ENCODE measurements around the gene CSTB. TPM values are rescaled to one million over a fixed set of nuclear protein-coding genes. Genes with fewer than 3 reads are reported as not detected.

CSTB gene
- total RNA-seq, 1 donor from 2014 or later: 27.9 TPM

- Histone ChIP-seq H3K36me3 (ENCODE audit: control insufficient read depth, insufficient read depth, low read length) (peaks cover 12% of the 10 kb centered on the region), H3K27me3 (ENCODE audit: control insufficient read depth, insufficient read depth, low read length) (no peaks in the 10 kb centered on the region), H3K4me3 (ENCODE audit: low read depth, low read length) (no peak overlapping the region)
- no peak for DNase-seq (ENCODE audit: low read depth)
- TF ChIP-seq, protein P1, sequence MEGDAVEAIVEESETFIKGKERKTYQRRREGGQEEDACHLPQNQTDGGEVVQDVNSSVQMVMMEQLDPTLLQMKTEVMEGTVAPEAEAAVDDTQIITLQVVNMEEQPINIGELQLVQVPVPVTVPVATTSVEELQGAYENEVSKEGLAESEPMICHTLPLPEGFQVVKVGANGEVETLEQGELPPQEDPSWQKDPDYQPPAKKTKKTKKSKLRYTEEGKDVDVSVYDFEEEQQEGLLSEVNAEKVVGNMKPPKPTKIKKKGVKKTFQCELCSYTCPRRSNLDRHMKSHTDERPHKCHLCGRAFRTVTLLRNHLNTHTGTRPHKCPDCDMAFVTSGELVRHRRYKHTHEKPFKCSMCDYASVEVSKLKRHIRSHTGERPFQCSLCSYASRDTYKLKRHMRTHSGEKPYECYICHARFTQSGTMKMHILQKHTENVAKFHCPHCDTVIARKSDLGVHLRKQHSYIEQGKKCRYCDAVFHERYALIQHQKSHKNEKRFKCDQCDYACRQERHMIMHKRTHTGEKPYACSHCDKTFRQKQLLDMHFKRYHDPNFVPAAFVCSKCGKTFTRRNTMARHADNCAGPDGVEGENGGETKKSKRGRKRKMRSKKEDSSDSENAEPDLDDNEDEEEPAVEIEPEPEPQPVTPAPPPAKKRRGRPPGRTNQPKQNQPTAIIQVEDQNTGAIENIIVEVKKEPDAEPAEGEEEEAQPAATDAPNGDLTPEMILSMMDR (IDR thresholded peaks at IDR 0.05; ENCODE audit: insufficient read depth, low read length, poor library complexity, severe bottlenecking): no peak
Observed at GRCh38 chr21:43797415-43797814, 21.3 kb upstream of the CSTB start.

- no peak for DNase-seq (ENCODE audit: low read depth)
- TF ChIP-seq, protein P1 (IDR thresholded peaks at IDR 0.05; ENCODE audit: insufficient read depth, low read length, poor library complexity, severe bottlenecking): no peak
- H3K4me3 ChIP-seq (ENCODE audit: low read depth, low read length): no peak overlapping the region
- peaks cover 9% of the 10 kb centered on the region for H3K36me3 ChIP-seq (ENCODE audit: control insufficient read depth, insufficient read depth, low read length)
- H3K27me3 ChIP-seq (ENCODE audit: control insufficient read depth, insufficient read depth, low read length): no peaks in the 10 kb centered on the region
Observed at GRCh38 chr21:43794857-43795256, 18.7 kb upstream of the CSTB start.

- Histone ChIP-seq H3K36me3 (ENCODE audit: control insufficient read depth, insufficient read depth, low read length) (peaks cover 9% of the 10 kb centered on the region), H3K4me3 (ENCODE audit: low read depth, low read length) (no peak overlapping the region), H3K27me3 (ENCODE audit: control insufficient read depth, insufficient read depth, low read length) (no peaks in the 10 kb centered on the region)
- TF ChIP-seq, protein P1 (IDR thresholded peaks at IDR 0.05; ENCODE audit: insufficient read depth, low read length, poor library complexity, severe bottlenecking): no peak
- DNase-seq (ENCODE audit: low read depth): no peak
Observed at GRCh38 chr21:43794311-43794710, 18.2 kb upstream of the CSTB start.

- DNase-seq (ENCODE audit: low read depth): no peak
- no peaks in the 10 kb centered on the region for H3K27me3 ChIP-seq (ENCODE audit: control insufficient read depth, insufficient read depth, low read length)
- no peak overlapping the region for H3K4me3 ChIP-seq (ENCODE audit: low read depth, low read length)
- TF ChIP-seq, protein P1 (IDR thresholded peaks at IDR 0.05; ENCODE audit: insufficient read depth, low read length, poor library complexity, severe bottlenecking): no peak
- H3K36me3 ChIP-seq (ENCODE audit: control insufficient read depth, insufficient read depth, low read length): peaks cover 5% of the 10 kb centered on the region
Observed at GRCh38 chr21:43793243-43793642, 17.1 kb upstream of the CSTB start.

- Histone ChIP-seq H3K27me3 (ENCODE audit: control insufficient read depth, insufficient read depth, low read length) (no peaks in the 10 kb centered on the region), H3K36me3 (ENCODE audit: control insufficient read depth, insufficient read depth, low read length) (peaks cover 5% of the 10 kb centered on the region), H3K4me3 (ENCODE audit: low read depth, low read length) (no peak overlapping the region)
- TF ChIP-seq, protein P1 (IDR thresholded peaks at IDR 0.05; ENCODE audit: insufficient read depth, low read length, poor library complexity, severe bottlenecking): no peak
- no peak for DNase-seq (ENCODE audit: low read depth)
Observed at GRCh38 chr21:43792406-43792805, 16.3 kb upstream of the CSTB start.

GRCh38 chr21:43790010-43790524 is 14.0 kb upstream of the CSTB start:
- no peak for DNase-seq (ENCODE audit: low read depth)

More at GRCh38 chr21:43790010-43790524, 14.0 kb upstream of the CSTB start:
- peak overlapping the region; percentile 96 for H3K4me3 ChIP-seq (ENCODE audit: low read depth, low read length)
- TF ChIP-seq, protein P1 (IDR thresholded peaks at IDR 0.05; ENCODE audit: insufficient read depth, low read length, poor library complexity, severe bottlenecking): no peak
- peaks cover 5% of the 10 kb centered on the region for H3K36me3 ChIP-seq (ENCODE audit: control insufficient read depth, insufficient read depth, low read length)
- no peaks in the 10 kb centered on the region for H3K27me3 ChIP-seq (ENCODE audit: control insufficient read depth, insufficient read depth, low read length)
